ENCODE measurements around the gene PPY.

- no peak for TF ChIP-seq CTCF (conservative IDR thresholded peaks at IDR 0.05 in 1 of 2, IDR thresholded peaks at IDR 0.05 in 1 of 2; ENCODE audit: low read depth in 1 of 2, low read length in 2 of 2)
- no peak for TF ChIP-seq EZH2 (IDR thresholded peaks at IDR 0.05; ENCODE audit: low read length, missing control alignments)
Observed at GRCh38 chr17:43915559-43915958, 26.7 kb downstream of the PPY start.
